Mesodermal cell (in vitro differentiated cells): ENCODE data around the gene CYP3A7.
"Not testable (repeated sequence)": the region's sequence is repeated elsewhere in the genome, so short reads cannot be mapped to it uniquely, and the experiment has no call there.

Source experiments
- H3K27ac ChIP-seq: 2 replicates; pipeline ENCODE4 v1.7.0; 2013; ENCODE audit warnings: mild to moderate bottlenecking, low read depth, low read length, moderate library complexity; ENCODE audit not compliant: severe bottlenecking
- H3K36me3 ChIP-seq: 2 replicates; pipeline ENCODE4 v1.7.1; 2013; ENCODE audit warnings: mild to moderate bottlenecking, low read length, moderate library complexity; ENCODE audit not compliant: control insufficient read depth, insufficient read depth
- H3K4me1 ChIP-seq: one replicate; pipeline ENCODE4 v1.7.1; 2013; ENCODE audit warnings: mild to moderate bottlenecking, low read length; ENCODE audit not compliant: insufficient read depth, control insufficient read depth, poor library complexity, severe bottlenecking
- H3K4me3 ChIP-seq: 2 replicates; pipeline ENCODE4 v1.7.0; 2013; ENCODE audit warnings: low read length, control low read depth, mild to moderate bottlenecking; ENCODE audit not compliant: insufficient read depth, poor library complexity, severe bottlenecking; ENCODE audit errors: extremely low read depth
- H3K9me3 ChIP-seq: 2 replicates; pipeline ENCODE4 v1.7.1; 2013; ENCODE audit warnings: mild to moderate bottlenecking, low read length, moderate library complexity; ENCODE audit not compliant: control insufficient read depth
- WGBS, 2 experiments: methylation state at CpG; one replicate each; pipeline ENCODE4 v1.1.5; 2013; ENCODE audit warnings: missing lambda C conversion rate in 2 of 2; ENCODE audit not compliant: insufficient coverage in 2 of 2; 5-methylcytosine and 5-hydroxymethylcytosine counted together

The CYP3A7 gene

DNA sequence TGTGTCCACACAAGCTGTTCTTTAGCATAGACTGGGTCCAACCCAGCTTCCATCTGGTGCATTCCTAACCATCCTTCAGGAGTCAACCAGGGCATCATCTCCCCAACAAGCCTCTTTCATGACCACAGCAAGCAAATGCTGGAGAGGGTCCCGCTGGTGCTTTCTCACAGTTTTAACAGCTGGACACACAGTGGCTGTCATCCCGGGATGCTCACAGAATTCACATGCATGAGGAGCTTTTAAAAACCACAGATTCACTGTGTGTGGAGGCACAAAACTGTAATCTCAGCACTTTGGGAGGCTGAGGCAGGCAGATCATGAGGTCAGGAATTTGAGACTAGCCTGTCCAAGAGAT lies 6.4 kb upstream of the CYP3A7 start:
- Histone ChIP-seq H3K4me1 (peaks cover 8% of the 10 kb centered on the region), H3K27ac (no peak overlapping the region), H3K36me3 (no peaks in the 10 kb centered on the region), H3K4me3 (no peak overlapping the region), H3K9me3 (no peaks in the 10 kb centered on the region)
- WGBS, 2 experiments: 90 to 100% methylated on average over 1 to 2 of the region's 2 CpGs

DNA sequence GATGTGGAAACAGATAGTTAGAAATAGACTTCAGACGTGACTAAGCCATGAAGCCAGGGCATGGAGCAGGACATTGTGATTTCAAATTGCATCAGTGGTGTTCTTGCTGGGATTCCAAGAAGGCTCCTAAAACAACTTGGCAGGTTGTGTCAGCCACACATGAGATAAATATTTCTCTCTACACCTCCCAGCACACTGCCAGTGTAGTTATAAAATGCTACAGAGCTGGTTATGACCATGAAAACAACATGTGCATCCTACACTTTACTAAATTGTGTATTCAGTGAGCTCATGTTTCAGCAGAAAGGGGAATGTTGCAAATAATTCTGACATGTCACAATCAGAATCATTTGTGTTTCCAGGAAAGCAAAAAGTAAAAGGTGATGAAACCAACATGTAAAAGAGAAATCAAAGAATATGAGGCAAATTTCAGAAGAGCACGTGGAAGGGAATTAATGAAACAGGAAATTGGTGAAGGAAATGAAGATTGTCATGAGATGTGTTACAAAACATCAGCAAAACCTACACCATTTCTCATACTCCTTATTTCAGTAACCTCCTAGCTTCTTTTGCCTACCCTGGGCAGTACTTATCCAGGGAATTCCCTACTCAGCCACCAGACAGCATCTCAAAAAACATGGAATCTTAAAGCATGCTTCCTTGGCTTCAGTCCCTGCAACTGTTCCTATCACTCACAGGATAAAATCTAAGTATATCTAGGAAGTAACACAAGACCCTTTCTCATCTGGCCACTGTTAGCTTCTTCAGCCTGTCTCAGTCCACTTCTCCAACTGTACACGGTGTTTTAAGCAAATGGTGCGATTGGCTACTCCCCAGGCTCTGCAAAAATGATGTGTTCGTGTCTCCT lies 5.8 kb upstream of the CYP3A7 start:
- H3K4me3 ChIP-seq: no peak overlapping the region
- H3K4me1 ChIP-seq: peaks cover 8% of the 10 kb centered on the region
- WGBS, 2 experiments: 89 to 92% methylated on average over 3 to 4 of the region's 5 CpGs
- no peaks in the 10 kb centered on the region for H3K9me3 ChIP-seq
- H3K27ac ChIP-seq: no peak overlapping the region
- H3K36me3 ChIP-seq: no peaks in the 10 kb centered on the region

DNA sequence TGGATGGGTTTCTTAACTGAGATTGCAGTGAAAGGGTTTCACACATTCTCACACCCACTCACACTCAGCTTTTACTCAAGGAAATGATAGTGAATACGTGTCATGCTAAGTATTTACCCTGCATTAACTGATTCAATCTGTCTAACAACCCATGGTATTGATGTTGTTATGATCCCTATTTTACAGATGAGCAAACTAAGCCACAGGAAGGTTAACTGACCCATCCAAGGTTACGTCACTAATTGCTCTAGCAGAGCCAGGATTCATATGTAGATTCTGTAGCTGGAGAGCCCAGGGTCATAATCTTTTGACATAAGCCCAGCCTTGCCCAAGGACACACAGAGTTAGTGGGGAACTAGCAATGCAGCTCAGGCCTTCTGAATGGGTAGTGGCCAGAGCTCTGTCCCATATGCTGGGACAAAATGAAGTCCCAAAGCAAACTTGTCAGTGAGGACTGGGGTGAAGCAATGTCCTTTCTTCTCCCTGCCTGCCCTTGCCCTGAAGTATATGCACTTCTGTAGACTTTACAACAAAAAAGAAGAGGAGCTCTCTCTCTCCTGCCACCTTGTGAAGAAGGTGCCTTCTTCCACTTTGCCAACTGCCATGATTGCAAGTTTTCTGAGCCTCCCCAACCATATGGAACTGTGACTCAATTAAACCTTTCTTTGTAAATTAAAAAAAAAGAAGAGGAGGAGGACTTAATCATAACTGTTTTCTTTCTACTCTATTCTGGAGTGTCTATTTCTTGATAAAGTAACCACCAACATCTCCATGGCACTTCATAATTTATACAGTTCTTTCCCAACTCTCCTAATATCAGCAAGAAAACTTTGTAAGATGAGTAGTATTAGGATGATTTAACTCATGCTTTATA lies 4.9 kb upstream of the CYP3A7 start:
- WGBS, 2 experiments: 71 to 100% methylated on average over 1 of the region's 2 CpGs
- peaks cover 8% of the 10 kb centered on the region for H3K4me1 ChIP-seq
- no peak overlapping the region for H3K27ac ChIP-seq

GRCh38 chr7:99737726-99738125 lies 2.7 kb upstream of the CYP3A7 start:
- Histone ChIP-seq H3K9me3 (no peaks in the 10 kb centered on the region), H3K4me3 (no peak overlapping the region), H3K4me1 (peaks cover 8% of the 10 kb centered on the region), H3K36me3 (no peaks in the 10 kb centered on the region), H3K27ac (no peak overlapping the region)
- 100% methylated on average over 1 of the region's 1 CpG; no CpG with 5 or more reads in 1 of the 2 experiments for WGBS, 2 experiments

More for the DNA sequence above, 4.9 kb upstream of the CYP3A7 start:
- Histone ChIP-seq H3K4me3 (no peak overlapping the region), H3K36me3 (no peaks in the 10 kb centered on the region), H3K9me3 (no peaks in the 10 kb centered on the region)

GRCh38 chr7:99736667-99737066 lies 1.7 kb upstream of the CYP3A7 start:
- H3K4me3 ChIP-seq, H3K27ac ChIP-seq, H3K36me3 ChIP-seq, H3K4me1 ChIP-seq, H3K9me3 ChIP-seq: not testable (repeated sequence)
- WGBS, 2 experiments: 77 to 84% methylated on average over 3 of the region's 4 CpGs

GRCh38 chr7:99733448-99733847 lies 1.5 kb downstream of the CYP3A7 start:
- H3K9me3 ChIP-seq: no peaks in the 10 kb centered on the region
- peaks cover 8% of the 10 kb centered on the region for H3K4me1 ChIP-seq
- no peaks in the 10 kb centered on the region for H3K36me3 ChIP-seq
- no peak overlapping the region for H3K27ac ChIP-seq
- H3K4me3 ChIP-seq: no peak overlapping the region
- whole genome bisulfite sequencing, 2 experiments: 91 to 94% methylated on average over 2 of the region's 2 CpGs

- Histone ChIP-seq H3K27ac (no peak overlapping the region), H3K36me3 (no peaks in the 10 kb centered on the region)
Measured at GRCh38 chr7:99733003-99733402, 2.0 kb downstream of the CYP3A7 start.

DNA sequence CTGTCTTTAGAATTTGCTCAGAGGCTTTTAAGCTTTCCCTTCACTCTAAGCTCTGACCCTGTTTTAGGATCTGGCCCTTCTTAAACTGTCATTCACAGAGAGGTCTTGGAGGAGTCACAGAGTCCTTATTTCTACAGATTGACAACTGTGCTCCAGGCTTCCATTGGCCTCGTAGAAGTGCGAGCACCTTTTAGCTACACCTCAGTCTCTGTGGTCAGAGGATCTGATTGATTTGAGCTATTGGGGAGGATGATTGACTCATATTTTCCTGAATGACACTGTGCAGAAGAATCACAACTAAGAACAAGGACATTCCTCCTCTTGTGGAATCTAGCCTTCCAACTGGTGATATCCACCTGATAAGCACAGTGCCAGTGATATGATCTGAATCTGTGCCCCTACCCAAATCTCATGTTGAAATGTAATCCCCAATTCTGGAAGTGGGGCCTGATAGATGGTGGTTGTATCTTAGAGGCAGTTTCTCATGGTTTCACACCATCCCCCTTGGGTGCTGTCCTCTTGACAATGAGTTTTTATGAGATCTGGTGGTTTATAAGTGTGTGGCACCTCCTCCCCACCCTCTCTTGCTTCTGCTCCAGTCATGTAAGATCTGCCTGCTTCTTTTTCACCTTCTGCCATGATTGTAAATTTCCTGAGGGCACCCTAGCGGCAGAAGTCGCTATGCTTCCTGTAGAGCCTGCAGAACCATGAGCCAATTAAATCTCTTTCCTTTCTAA lies 3.2 kb downstream of the CYP3A7 start:
- Histone ChIP-seq H3K27ac (no peak overlapping the region), H3K9me3 (no peaks in the 10 kb centered on the region), H3K36me3 (no peaks in the 10 kb centered on the region), H3K4me1 (no peaks in the 10 kb centered on the region), H3K4me3 (no peak overlapping the region)
- WGBS, 2 experiments: 94 to 100% methylated on average over 2 to 4 of the region's 4 CpGs

More at GRCh38 chr7:99733003-99733402, 2.0 kb downstream of the CYP3A7 start:
- Histone ChIP-seq H3K4me1 (peaks cover 6% of the 10 kb centered on the region), H3K9me3 (no peaks in the 10 kb centered on the region), H3K4me3 (no peak overlapping the region)
- WGBS, 2 experiments: 97% methylated on average over 3 of the region's 3 CpGs

DNA sequence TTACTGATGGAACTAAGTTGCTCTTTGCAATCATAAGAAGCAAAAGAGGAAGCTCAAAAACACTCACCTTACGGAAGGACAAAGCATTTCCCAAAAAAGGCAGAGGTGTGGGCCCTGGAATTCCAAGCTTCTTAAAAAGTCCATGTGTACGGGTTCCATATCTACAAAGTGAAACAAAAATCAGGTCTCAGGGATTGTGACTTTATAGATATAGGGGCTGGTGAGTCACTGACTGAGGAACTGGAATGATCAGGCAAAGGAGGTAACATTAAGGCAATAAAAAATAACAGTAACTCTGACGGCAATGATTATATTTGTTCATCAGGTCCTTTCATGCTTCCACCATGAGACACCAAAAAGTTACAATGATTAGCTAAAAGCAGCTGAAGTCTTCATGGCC lies 4.0 kb downstream of the CYP3A7 start:
- H3K4me1 ChIP-seq: no peaks in the 10 kb centered on the region
- no peak overlapping the region for H3K4me3 ChIP-seq
- WGBS, 2 experiments: 93 to 94% methylated on average over 2 of the region's 3 CpGs
- no peaks in the 10 kb centered on the region for H3K36me3 ChIP-seq
- no peak overlapping the region for H3K27ac ChIP-seq
- no peaks in the 10 kb centered on the region for H3K9me3 ChIP-seq

DNA sequence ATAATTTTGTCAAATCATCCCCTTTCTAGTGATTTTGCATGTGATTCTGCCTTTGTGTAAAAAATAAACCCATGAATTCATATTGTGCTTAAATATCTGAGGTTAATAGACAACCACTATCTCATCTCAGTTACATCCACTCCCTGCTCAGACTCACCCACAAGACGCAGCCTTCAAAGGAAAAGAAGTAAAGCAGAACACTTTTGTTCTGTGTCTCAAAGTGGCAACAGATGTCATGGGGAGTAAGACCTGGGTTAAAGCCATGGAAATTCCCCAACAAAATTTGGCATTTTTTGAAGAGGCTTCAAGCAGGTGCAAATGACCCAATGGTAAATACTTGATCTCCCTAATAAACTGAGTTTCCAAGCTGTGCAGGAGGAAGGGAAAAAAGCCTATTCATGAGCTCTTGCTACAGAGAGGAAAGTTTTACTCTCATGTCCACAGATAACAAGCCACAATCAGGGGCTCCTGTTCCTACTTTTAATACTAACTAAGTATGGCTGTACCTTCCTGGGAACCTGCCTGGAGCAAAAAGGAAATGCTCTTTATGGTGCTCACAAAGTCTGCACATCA lies 4.7 kb downstream of the CYP3A7 start:
- WGBS, 2 experiments: 100% methylated on average over 1 of the region's 1 CpG; no CpG with 5 or more reads in 1 of the 2 experiments

More for the DNA sequence above, 4.7 kb downstream of the CYP3A7 start:
- Histone ChIP-seq H3K4me1 (no peaks in the 10 kb centered on the region), H3K36me3 (no peaks in the 10 kb centered on the region), H3K9me3 (no peaks in the 10 kb centered on the region), H3K4me3 (no peak overlapping the region), H3K27ac (no peak overlapping the region)
